IPS-NIHi11 (cell line): ENCODE measurements around the gene NFYA.
"Not testable (repeated sequence)": the region's sequence is repeated elsewhere in the genome, so short reads cannot be mapped to it uniquely, and the experiment has no call there.

Experiments
- DNase-seq: peaks from one replicate; pipeline ENCODE4 v3.0.0; 2012; ENCODE audit warnings: mixed read lengths, low spot score

Gene NFYA

DNA sequence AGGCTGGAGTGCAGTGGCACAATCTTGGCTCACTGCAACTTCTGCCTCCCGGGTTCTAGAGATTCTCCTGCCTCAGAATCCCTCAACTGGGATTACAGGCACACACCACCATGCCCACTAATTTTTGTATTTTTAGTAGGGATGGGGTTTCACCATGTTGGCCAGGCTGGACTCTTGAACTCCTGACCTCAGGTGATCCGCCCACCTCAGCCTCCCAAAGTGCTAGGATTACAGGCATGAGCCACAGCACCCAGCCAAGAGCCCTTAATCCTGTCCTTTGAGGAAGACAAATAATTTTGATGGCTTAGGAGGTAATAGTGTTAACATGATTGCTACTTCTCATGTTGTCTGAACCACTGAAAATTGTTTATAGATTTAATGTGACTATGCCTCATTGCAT, 42.3 kb downstream of the NFYA start:
- not testable (repeated sequence) for DNase-seq

DNA sequence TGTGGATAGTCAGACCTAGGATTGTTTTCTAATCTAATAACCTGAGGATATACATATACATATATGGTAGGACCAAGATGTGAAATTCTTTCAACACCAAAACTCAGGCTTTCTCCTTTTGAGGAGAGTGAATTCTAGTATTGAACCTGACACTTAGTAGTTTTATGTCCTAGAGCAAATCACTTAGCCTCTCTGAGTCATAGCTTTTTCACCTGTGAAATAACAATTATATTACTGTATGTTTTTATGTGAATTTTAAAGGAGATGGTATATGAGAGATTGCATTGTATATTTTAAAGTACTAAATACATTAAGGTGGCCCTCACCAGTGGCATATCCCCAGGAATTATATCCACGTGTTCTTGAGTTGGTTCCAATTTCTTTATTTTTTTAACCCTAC, 46.7 kb downstream of the NFYA start:
- DNase-seq: no peak

DNA sequence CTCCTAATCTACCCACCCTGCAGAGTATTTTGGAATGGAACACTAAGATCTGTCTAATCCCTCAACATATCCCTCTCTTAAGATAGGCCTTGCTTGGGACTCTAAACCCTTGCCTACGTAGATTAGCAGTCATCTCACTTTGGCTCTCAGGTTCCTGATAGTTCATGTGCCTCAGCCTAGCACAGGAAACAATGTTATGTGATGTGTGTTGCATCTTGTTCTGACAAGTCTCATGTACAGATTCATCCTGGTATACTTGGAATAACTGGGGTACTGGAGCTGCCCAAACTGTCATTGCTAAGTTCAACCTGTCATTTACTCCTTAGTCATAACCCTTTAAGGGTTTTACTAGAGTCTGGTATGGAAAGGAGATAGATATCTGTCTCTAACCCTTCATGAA, 47.3 kb downstream of the NFYA start:
- DNase-seq: no peak

DNA sequence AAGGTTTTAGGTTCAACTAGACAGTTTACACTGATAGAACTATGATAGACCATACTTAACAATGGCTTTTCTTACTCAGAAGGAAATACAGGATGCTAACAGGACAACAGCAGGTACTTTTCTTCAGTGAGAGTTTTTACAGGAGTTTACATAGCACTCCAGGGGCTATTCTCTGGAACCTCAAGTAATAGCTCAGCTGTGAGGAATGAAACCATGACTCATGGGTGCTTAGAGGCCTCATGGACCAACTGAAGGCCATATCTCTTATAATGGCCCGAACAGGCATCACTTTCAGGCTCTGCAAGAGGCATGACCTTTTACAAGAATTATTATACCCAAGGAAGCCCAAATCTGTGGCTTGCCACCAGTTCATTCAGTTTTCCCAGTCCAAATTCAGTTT, 49.6 kb downstream of the NFYA start:
- no peak for DNase-seq

DNA sequence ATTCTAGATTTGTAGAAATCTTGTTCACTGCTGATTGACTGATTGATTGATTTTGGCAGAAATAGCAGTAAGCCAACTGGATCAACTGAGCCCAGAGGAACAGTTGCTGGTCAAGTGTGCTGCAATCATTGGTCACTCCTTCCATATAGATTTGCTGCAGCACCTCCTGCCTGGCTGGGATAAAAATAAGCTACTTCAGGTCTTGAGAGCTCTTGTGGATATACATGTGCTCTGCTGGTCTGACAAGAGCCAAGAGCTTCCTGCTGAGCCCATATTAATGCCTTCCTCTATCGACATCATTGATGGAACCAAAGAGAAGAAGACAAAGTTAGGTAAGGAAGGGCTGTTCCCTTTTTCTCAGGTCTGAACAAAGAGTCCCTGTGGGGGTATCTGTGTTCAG, 50.1 kb downstream of the NFYA start:
- DNase-seq: no peak

DNA sequence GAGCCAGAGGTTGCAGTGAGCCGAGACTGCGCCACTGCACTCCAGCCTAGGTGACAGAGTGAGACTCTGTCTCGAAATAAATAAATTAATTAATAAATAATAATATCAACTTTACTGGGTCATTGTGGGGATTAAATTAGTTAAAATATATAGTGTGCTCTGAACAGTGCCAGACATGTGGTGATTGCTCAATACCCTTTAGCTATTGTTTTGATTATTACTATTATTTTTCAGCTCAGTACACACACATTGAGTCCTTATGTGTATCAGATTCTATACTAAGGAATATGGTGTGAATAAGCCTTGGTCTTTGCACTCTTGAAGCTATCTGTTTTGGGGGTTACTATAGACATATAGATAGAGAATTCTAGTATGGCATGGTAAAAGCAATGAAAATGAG, 52.5 kb downstream of the NFYA start:
- DNase-seq: no peak

DNA sequence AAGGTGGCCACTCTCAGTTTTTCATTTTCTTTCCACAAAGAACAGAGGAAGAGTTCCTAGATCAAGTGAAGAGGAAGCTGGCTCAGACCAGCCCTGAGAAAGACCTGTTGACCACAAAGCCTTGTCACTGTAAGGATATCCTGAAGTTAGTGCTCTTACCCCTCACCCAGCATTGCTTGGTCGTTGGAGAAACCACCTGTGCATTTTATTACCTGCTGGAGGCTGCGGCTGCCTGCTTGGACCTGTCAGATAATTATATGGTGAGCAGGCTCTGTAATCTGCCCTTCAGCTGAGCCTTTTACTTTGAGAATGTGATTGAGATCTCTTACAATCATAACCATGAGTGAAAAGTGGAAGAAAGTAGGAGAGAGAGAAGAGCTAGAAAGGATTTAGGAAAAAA, 59.5 kb downstream of the NFYA start:
- no peak for DNase-seq

DNA sequence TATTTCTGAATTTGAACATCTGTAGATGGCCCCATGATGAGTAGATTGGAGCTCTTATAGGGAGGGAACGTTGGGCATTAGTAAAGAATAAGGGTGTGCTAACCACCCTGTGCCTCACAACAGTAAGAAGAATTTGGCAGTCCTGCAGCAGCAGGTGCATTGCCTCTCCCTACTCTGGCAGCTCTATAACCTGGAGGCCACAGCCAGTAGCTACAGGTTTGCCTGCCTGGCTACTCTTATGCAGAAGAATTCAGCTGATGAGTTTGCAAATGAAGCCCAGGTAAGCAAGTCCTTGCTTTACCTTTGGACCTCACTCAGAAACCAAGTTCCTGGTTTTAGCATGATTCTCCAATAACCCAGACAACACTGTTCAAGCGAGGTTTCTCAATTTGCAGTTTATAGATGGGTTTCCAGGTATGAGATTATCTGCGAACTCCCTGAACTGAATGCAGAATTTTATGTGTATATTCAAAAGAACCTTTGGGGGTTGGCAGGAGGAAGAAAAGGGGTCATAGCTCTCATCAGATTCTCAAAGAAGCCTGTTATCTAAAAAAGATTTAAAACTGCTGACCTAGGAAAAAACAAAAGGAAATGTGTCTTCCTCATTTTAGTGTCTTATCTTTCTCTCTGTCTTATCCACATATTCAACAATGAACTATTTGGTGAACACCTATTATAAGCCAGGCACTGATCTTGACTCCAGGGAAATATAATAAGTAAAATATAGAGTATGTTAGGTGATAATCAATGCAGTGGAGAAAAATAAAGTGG, 62.5 kb downstream of the NFYA start:
- no peak for DNase-seq

DNA sequence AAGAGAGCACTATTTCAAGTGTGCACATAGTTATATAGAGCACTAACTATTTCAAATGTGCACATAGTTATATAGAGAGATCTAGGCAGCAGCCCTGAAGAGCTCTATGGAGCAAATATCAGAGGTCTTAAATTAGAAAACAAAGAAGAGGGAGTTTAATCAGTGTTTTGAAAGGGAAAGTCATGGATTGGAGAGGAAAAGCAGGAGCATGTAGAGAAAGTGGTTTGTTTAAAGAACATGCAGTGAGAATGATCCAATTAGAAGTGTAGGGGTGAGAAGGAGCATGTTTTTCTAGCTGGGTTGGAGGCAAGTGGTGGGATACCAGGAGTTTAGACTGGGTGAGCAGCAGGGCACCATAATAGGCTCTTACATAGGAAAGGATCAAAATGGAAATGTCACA, 64.1 kb downstream of the NFYA start:
- no peak for DNase-seq

DNA sequence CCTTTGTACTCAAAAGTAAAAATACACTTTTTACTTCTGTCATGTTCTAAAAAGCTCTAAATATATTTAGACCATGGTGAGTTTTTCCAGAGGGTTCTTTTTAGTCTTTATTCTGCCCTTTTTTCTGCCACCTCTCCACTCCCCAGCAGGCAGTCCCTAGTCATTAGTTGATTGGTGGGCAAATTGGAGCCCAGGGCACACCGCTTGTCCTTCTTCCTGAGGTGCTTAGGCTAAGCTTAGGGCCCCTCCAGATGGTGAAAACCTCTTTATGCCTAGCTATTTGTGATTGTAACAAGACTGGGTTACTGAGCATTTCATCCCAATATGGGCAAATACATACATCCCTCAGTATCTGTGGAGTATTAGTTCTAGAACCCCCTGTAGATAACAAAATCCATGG, 75.1 kb downstream of the NFYA start:
- no peak for DNase-seq
